B cell (primary cell): Measurements from ENCODE around the gene DENND1A. TPM values are rescaled to one million over a fixed set of nuclear protein-coding genes. Genes with fewer than 3 reads are reported as not detected.

Experiments
- ATAC-seq: fragments of 200-7000 bp; cut with Tn5 transposase; one replicate; pipeline ENCODE4 v1.10.0; 2021; ENCODE audit warnings: low read depth, mild to moderate bottlenecking, moderate number of reproducible peaks, moderate library complexity
- CTCF ChIA-PET: fragments of 350-600 bp; sonication (Branson Sonifier 250); formaldehyde crosslinking; loops from one replicate; lab custom pipeline; 2021; ENCODE audit warnings: antibody characterized with exemption, inconsistent platforms; lab: Charles Lee
- POLR2A ChIA-PET: fragments of 350-600 bp; sonication (Branson Sonifier 250); formaldehyde crosslinking; loops from one replicate; lab custom pipeline; 2021; ENCODE audit warnings: antibody characterized with exemption; lab: Charles Lee
- DNase-seq: peaks from one replicate; pipeline ENCODE4 v3.0.0; 2013
- H2AFZ ChIP-seq: 2 replicates; pipeline ENCODE4 v1.6.1; 2012; ENCODE audit warnings: mild to moderate bottlenecking, low read depth, low read length; ENCODE audit not compliant: insufficient read depth, poor library complexity, severe bottlenecking
- H3K27ac ChIP-seq, 2 donors: 1 replicate in 1 of 2; 2 replicates in 1 of 2; pipeline ENCODE4 v1.5.1; 2012 to 2013; ENCODE audit warnings: low read length in 2 of 2, mild to moderate bottlenecking in 2 of 2, moderate library complexity in 1 of 2
- H3K27me3 ChIP-seq, 4 experiments: fragments of 200-600 bp in 1 of 4; sonication (generic) in 1 of 4; replicated peaks in 1 of 4; 1 replicate in 2 of 4; 2 replicates in 2 of 4; pipeline versions ENCODE4 v1.6.1 to v1.7.0; 2013 to 2016; ENCODE audit warnings: low read length in 3 of 4, mild to moderate bottlenecking in 2 of 4, mixed read lengths in 1 of 4, moderate library complexity in 1 of 4; ENCODE audit not compliant: insufficient read depth in 4 of 4, control insufficient read depth in 3 of 4; ENCODE audit errors: control extremely low read depth in 1 of 4
- H3K36me3 ChIP-seq, 2 experiments: replicated peaks in 1 of 2; 1 replicate in 1 of 2; 2 replicates in 1 of 2; pipeline versions ENCODE4 v1.6.1 to v1.7.1; 2013; ENCODE audit warnings: low read length in 1 of 2; ENCODE audit not compliant: insufficient read depth in 2 of 2, control insufficient read depth in 1 of 2; ENCODE audit errors: control extremely low read depth in 1 of 2, extremely low read depth in 1 of 2
- H3K4me1 ChIP-seq, 2 donors: fragments of 200-600 bp in 1 of 2; sonication (generic) in 1 of 2; 1 replicate in 1 of 2; 2 replicates in 1 of 2; pipeline versions ENCODE4 v1.5.1 to v1.6.1; 2013 to 2017; ENCODE audit warnings: low read length in 2 of 2; ENCODE audit not compliant: control insufficient read depth in 2 of 2, insufficient read depth in 2 of 2
- H3K4me2 ChIP-seq: replicated peaks from 2 replicates; pipeline ENCODE3; 2012; ENCODE audit warnings: mild to moderate bottlenecking, low read depth, low read length; ENCODE audit not compliant: poor library complexity, severe bottlenecking
- H3K4me3 ChIP-seq, 5 experiments: fragments of 200-600 bp in 1 of 5; sonication (generic) in 1 of 5; 1 replicate in 3 of 5; 2 replicates in 2 of 5; pipeline versions ENCODE4 v1.5.1 to v1.7.0; 2011 to 2016; ENCODE audit warnings: low read length in 4 of 5, mild to moderate bottlenecking in 4 of 5, low read depth in 2 of 5, control low read depth in 1 of 5, moderate library complexity in 1 of 5; ENCODE audit not compliant: insufficient read depth in 1 of 5; ENCODE audit errors: control extremely low read depth in 1 of 5, extremely low read depth in 1 of 5
- H3K79me2 ChIP-seq: fragments of 200-600 bp; sonication (generic); one replicate; pipeline ENCODE4 v1.6.0; 2016; ENCODE audit warnings: low read length; ENCODE audit not compliant: control insufficient read depth, insufficient read depth
- H3K9ac ChIP-seq: fragments of 200-600 bp; sonication (generic); 2 replicates; pipeline ENCODE4 v1.6.1; 2017; ENCODE audit warnings: mild to moderate bottlenecking, low read length, moderate library complexity
- H3K9me3 ChIP-seq, 3 donors: one replicate each; pipeline versions ENCODE4 v1.6.1 to v1.7.1; 2013; ENCODE audit warnings: low read length in 2 of 3; ENCODE audit not compliant: control insufficient read depth in 2 of 3, insufficient read depth in 1 of 3; ENCODE audit errors: control extremely low read depth in 1 of 3
- H4K20me1 ChIP-seq: 2 replicates; pipeline ENCODE4 v1.6.0; 2012; ENCODE audit warnings: mild to moderate bottlenecking, low read length; ENCODE audit not compliant: insufficient read depth, control insufficient read depth, poor library complexity, severe bottlenecking
- H3K27ac Mint-ChIP-seq: one replicate; pipeline ENCODE4 v1.8.0; 2021; ENCODE audit warnings: mixed read lengths
- H3K27me3 Mint-ChIP-seq: one replicate; pipeline ENCODE4 v1.8.0; 2021; ENCODE audit warnings: mixed read lengths
- H3K4me1 Mint-ChIP-seq: one replicate; pipeline ENCODE4 v1.8.0; 2021; ENCODE audit warnings: mixed read lengths
- H3K4me3 Mint-ChIP-seq: one replicate; pipeline ENCODE4 v1.8.0; 2021; ENCODE audit warnings: mixed read lengths
- H3K9me3 Mint-ChIP-seq: one replicate; pipeline ENCODE4 v1.8.0; 2022; ENCODE audit warnings: mixed read lengths; ENCODE audit not compliant: insufficient read depth
- CTCF ChIP-seq: fragments of 200-600 bp; IDR thresholded peaks from one replicate; pipeline ENCODE4 v1.8.0; 2022; ENCODE audit warnings: antibody characterized with exemption, mild to moderate bottlenecking
- EZH2 ChIP-seq: IDR thresholded peaks from 2 replicates; pipeline ENCODE4 v1.6.1; 2012; ENCODE audit warnings: borderline replicate concordance, low read depth, mild to moderate bottlenecking, moderate library complexity, low read length; ENCODE audit not compliant: insufficient read depth, poor library complexity, severe bottlenecking
- WGBS: methylation state at CpG from one replicate; pipeline ENCODE4 v1.1.5; 2013; ENCODE audit warnings: missing lambda C conversion rate; ENCODE audit not compliant: insufficient coverage; 5-methylcytosine and 5-hydroxymethylcytosine counted together
- intact Hi-C: fragments of 100-400 bp; cut with micrococcal nuclease; formaldehyde crosslinking; loops from one replicate; pipeline ENCODE4 v1.10.0; 2022
- polyA plus RNA-seq: library from polyadenylated mRNA; depleted of rRNA; stranded (reverse); fragments of >200 nt; gene quantifications from 2 replicates; pipeline ENCODE4 v1.2.3, GENCODE V29; 2012
- total RNA-seq, 2 donors: library from RNA; stranded (reverse); fragments of 120-200 nt in 1 of 2; gene quantifications; 1 replicate in 1 of 2; 2 replicates in 1 of 2; pipeline versions ENCODE4 v1.2.3 to v1.2.4, GENCODE V29; 2013 to 2022

The DENND1A gene
- total and polyA plus RNA-seq, 2 donors (not counting 1 experiment from before 2014, with no cell fraction given) = 10.8 to 26.0 TPM

- Histone ChIP-seq H3K79me2 (no peaks in the 10 kb centered on the region), H3K27me3 (no peaks in the 10 kb centered on the region), H3K36me3 (peaks cover 0 to 12% of the 10 kb centered on the region in 2 experiments), H4K20me1 (no peaks in the 10 kb centered on the region), H3K4me3 (no peak overlapping the region), H3K4me2 (no peak overlapping the region), H2AFZ (no peak overlapping the region), H3K27ac (no peak overlapping the region), H3K4me1 (no peaks in the 10 kb centered on the region), H3K9ac (no peak overlapping the region), H3K9me3 (no peaks in the 10 kb centered on the region)
- no peak for ATAC-seq
- Mint-ChIP-seq H3K4me3 (no peak overlapping the region), H3K9me3 (no peaks in the 10 kb centered on the region), H3K27me3 (no peaks in the 10 kb centered on the region), H3K27ac (no peak overlapping the region), H3K4me1 (no peaks in the 10 kb centered on the region)
- no peak for TF ChIP-seq EZH2
- no peak for TF ChIP-seq CTCF
- ChIA-PET CTCF (no interaction called here), POLR2A (no interaction called here)
- no peak for DNase-seq
- 100% methylated on average over 4 of the region's 5 CpGs for WGBS
- intact Hi-C loops = no loop called here
Observed at GRCh38 chr9:123418052-123418430, 511.9 kb downstream of the DENND1A start.

DNA sequence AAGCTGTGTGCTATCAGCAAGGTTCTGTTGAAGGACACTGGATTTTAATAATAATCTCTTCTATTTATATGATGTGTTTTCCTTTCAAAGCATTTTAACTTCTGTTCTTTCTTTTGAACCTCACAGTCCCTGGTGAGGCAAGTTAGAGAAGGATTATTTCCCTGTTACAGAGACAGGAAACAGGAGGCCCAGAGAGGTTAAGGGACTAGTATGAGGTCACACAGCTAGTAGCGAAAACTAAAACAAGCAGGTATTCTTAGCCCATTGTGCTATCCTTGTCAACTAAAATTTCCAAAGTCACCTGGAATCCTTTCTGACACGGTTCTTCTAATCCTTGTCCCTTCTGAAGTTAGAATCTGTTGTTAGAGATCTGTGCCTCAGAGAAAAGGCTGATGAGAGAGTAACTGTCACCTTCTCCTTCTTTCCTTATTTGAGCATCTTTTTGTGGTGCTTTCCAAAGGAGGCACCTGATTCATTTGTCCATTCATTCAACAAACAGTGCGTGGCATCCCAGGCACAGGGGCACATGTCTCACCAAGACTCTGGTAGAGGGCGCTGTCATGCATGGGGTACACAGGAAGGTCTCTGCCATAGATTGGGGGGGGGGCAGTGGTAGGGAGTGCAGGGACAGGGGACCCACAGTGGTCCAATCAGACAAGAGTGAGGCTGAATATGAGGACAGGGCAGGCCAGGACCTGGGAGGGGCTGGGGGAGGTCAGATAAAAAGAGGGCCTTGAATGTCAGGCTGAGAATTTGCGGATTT is 512.5 kb downstream of the DENND1A start:
- no peaks in the 10 kb centered on the region for H3K4me1 ChIP-seq
- DNase-seq (no peak), ATAC-seq (no peak)
- H3K79me2 ChIP-seq = no peaks in the 10 kb centered on the region
- no peak overlapping the region for H2AFZ ChIP-seq
- H3K27me3 Mint-ChIP-seq = no peaks in the 10 kb centered on the region
- no peaks in the 10 kb centered on the region for H3K9me3 ChIP-seq
- H4K20me1 ChIP-seq = no peaks in the 10 kb centered on the region
- H3K9me3 Mint-ChIP-seq = no peaks in the 10 kb centered on the region
- no peaks in the 10 kb centered on the region for H3K4me1 Mint-ChIP-seq
- H3K9ac ChIP-seq = no peak overlapping the region
- H3K36me3 ChIP-seq = peaks cover 0 to 12% of the 10 kb centered on the region in 2 experiments
- TF ChIP-seq CTCF (no peak), EZH2 (no peak)
- H3K4me3 Mint-ChIP-seq = no peak overlapping the region
- H3K27me3 ChIP-seq = no peaks in the 10 kb centered on the region
- H3K4me3 ChIP-seq = no peak overlapping the region
- CTCF ChIA-PET = no interaction called here
- POLR2A ChIA-PET = no interaction called here
- 95% methylated on average over 3 of the region's 5 CpGs for WGBS
- H3K27ac Mint-ChIP-seq = no peak overlapping the region
- no peak overlapping the region for H3K4me2 ChIP-seq
- intact Hi-C loops = no loop called here
- no peak overlapping the region for H3K27ac ChIP-seq
